Measurements from ENCODE around the gene FBXW11.

DNA sequence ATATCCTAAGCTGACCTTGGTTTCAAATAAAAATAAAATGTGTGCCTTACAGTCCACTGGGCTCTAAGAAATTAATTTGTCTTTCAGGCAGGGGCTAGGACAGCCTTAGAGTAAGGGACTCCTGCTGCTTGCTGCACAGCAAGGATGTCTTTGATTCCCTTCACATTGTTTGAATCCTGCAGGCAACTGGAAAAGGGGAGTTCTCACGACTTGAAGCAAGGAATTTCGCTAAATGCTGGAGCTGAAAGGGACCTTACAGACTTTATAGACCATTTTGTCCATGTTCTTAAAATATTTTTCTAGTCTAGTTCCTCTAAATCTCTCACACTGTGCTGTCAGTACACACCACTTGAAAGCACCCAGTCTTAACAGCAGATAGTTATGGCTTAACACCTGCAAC, 35.6 kb downstream of the FBXW11 start:
- TF ChIP-seq POLR2AphosphoS5 (IDR thresholded peaks at IDR 0.05) (no peak), CTCF (IDR thresholded peaks at IDR 0.05) (no peak)
